Mesenteric fat pad (tissue), 1 donor: ENCODE results near the gene KRT14. TPM values are rescaled to one million over a fixed set of nuclear protein-coding genes. Genes with fewer than 3 reads are reported as not detected.
"Not testable (repeated sequence)": the region's sequence is repeated elsewhere in the genome, so short reads cannot be mapped to it uniquely, and the experiment has no call there.

Experiments
- DNase-seq: peaks from one replicate; pipeline ENCODE4 v3.0.0-alpha.2; 2020; ENCODE audit warnings: low spot score
- long read RNA-seq: library from polyadenylated mRNA; unstranded; transcript quantifications from one replicate; pipeline ENCODE4 v2.0.0, GENCODE V29; 2020
- total RNA-seq: library from RNA; stranded (reverse); fragmentation: NEBNext Ultra II Directional; extraction: Animal tissue kit (Norgen Biotek cat#: 25700); gene quantifications from one replicate; pipeline ENCODE4 v1.2.1, GENCODE V29; 2021
- donor health status: DM: yes; HTN: yes; CAD: no.

KRT14 gene
- total RNA-seq, result 1.00 TPM
- long read RNA-seq, partial matches to known transcripts, result 0 of 1 reads
- long read RNA-seq, other reads (novel, unspliced or antisense), result 0 of 1 reads

DNA sequence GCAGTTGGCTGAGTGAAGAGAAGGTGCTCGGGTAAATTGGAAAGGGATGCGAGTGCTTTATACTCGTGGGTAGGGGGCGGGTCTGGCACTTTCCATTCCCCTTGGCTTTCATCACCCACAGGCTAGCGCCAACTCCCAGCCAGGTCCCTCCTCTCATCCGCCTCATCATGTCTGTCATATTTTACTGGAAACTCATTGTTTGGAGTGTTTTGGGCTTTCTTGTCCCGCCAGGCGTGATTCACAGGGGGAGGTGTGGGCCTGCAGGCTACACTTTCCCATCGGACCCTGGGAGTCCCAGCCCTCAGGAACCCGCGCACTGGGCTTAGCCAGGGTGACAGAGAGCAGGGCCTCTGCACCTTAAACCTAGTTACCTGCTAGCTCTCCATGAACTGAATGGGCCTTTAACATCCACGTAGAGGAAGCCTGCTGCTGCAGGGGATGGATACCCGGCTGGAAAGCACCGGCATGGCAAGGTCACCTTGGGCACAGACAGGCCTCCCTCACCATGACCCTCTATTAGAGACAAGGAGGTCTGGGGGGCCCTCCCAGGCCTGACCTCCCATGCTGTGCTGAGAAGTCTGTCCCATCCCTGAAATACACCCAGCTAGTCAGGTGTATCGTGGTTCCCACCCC lies at the start of gene KRT14:
KRT14 (minus strand) TSS at position 33 of the 633 bp plus-strand sequence. CDS start 61 bp downstream, outside the sequence.
- DNase-seq, result no peak

DNA sequence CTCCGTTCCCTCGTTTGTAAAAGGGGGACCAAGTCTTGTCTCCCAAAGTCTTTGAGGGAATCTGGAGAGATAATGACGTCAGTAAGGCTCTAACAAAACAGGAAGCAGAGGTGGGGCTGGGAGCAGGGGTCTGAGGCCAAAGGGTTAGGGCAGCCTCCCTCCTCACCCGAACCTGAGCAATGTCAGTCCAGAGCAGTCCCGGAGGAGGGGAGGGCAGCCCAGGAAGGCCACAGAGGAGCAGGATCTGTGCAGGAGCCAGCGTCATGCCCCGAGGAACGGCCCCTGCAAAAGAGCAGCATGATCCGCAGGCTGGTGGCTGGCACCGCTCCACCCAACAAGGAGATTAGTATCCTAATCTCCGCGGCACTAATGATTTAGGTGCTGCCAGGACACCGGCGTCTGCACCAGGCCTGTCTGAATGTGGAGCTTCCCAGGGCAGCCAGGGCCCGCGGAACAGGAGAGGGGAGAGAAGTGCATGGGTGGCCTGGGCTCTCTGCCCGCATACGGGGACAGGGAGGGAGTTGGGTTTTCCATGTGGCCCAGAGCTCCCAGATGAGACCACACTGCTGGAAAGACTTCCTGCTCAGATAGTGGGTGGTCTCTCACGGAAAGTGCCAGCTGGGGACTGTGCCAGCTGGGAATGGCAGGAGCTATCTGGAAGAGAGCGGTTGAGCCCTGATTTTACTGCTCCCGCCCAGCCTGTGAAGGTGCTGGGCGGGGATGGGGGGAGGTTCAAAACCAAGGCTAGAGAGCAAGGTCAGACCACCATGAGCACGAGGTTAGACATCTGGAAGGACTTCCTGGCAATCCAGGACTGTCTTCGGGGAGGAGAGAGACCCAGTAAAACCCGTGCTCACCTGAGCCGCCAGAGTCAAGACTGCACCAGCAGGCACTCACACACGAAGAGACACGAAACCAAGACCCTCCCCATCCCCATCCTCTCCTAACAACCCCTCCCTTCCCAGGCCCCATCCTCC lies 48.7 kb upstream of the KRT14 start:
- no peak for DNase-seq

DNA sequence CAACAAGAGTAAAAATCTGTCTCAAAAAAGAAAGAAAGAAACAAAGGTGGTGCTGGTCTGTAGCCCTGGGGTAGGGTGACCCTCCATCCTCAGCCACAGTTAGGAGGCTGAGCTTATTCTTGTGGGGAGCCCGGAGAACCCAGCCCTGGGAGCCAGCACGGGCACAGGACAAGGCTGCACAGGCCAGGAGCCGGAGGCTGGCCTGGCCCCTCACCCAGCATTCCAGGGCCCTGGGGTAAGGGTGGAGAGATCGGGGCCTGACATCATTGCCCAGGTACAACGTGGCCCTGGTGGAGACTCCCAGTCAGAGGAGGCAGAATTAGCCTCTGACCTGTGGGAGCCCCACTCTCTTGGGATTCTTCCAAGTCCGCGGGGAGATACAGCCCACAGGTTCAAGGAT lies 47.9 kb upstream of the KRT14 start:
- no peak for DNase-seq

DNA sequence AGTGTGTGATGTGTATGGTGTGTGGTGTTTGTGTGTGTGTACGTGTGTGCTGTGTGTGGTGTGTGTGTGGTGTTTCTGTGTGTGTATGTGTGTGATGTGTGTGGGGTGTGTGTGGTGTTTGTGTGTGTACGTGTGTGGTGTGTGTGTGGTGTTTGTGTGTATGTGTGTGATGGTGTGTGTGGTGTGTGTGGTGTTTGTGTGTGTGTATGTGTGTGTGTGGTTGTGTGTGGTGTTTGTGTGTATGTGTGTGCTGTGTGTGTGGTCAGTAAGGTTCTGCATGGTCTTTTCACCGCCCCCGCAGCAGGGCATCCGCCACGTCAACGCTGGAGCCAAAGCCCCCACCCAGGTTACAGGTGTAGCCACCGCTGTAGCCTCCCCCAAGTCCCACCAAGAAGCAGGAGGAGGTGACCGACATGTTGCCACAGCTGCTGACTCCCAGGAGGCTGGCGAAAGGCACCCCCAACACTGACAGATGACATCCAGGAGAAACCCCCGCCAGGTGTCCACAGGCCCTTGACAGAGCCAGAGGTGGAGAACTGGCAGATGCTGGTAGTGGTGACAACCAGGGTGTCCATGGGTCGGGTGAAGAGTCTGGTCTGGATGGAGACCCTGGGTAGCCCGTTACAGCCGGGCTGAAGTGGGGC lies 47.0 kb upstream of the KRT14 start:
- no peak for DNase-seq

DNA sequence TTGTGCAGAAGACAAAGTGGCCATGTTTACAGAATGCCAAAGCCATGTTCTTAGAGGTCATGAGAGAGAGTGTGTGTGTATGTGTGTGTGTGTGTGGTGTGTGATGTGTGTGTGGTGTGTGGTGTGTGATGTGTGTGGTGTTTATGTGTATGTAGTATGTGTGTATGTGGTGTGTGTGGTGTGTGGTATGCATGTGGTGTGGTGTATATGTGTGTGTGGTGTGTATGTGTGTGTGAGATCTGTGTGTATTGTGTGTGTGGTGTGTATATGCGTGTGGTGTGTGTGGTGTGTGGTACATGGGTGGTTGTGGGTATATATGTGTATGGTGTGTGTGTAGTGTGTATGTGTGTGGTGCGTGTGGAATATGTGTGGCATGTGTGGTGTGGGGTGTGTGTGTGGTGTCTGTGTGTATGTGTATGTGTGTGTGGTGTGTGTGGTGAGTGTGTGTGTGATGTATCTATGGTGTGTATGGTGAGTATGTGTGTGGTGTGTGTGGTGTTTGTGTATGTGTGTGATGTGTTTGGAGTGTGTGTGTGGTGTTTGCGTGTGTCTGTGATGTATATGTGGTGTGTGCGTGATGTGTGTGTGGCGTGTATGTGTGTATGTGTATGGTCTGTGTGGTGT lies 45.9 kb upstream of the KRT14 start:
- no peak for DNase-seq

DNA sequence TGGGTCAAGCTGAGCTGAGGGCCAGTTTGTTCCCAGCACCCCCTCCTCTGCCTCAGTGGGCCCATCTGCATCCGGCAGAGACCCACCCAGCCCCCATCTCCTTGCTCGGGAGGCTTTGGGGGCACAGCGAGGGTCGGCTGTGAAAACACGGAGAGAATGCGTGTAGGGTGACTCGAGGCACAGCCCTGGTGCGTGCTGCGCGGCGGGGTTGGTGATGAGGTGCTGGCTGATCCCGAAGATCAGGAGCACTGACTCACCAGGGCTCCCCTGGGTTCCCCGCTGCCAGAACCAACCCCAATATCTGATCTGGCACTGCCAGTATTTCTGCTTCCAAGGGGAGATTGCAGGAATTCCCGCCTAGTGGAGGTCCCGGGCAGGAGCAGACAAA lies 45.2 kb upstream of the KRT14 start:
- no peak for DNase-seq

DNA sequence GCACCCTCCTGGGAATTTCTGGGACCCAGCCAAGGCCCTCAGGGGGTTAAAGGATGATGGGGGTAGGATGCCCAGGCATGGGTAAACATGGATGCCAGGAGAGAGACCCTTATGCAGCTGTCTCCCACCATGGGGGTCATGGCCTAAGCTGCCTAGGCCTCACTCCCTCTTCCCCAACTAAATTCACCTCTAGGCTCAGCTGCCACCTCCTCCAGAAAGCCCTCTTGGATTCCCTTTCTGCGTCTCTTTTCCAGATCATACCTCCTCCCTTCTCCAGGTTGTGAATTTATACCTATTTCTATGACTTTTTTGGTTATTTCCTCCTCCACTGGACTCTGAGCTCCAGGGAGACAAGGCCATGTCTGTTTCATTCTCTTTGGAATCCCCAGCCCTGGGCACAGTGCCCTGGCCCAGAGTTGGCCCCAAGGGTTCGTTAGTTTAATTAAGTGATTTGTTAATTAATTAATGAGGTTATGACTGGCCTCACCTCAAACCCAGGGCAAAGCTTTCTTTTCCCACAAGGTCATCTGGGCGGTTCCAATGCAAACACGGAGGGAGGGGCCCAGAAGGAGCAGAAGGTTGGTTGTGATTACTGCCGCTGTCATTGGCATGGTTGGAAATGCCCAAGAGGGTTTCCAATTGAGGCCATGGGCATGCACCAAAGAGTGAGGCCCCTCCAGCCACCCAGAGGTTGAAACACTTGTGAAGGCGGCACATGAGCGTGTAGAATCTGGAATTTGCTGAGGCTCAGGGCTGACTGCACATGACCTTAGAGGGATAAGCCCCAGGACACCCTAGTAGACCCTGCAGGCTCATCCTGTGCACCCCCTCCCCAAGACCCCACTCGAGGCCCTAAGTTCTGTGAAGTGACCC lies 44.6 kb upstream of the KRT14 start:
- DNase-seq, result no peak

DNA sequence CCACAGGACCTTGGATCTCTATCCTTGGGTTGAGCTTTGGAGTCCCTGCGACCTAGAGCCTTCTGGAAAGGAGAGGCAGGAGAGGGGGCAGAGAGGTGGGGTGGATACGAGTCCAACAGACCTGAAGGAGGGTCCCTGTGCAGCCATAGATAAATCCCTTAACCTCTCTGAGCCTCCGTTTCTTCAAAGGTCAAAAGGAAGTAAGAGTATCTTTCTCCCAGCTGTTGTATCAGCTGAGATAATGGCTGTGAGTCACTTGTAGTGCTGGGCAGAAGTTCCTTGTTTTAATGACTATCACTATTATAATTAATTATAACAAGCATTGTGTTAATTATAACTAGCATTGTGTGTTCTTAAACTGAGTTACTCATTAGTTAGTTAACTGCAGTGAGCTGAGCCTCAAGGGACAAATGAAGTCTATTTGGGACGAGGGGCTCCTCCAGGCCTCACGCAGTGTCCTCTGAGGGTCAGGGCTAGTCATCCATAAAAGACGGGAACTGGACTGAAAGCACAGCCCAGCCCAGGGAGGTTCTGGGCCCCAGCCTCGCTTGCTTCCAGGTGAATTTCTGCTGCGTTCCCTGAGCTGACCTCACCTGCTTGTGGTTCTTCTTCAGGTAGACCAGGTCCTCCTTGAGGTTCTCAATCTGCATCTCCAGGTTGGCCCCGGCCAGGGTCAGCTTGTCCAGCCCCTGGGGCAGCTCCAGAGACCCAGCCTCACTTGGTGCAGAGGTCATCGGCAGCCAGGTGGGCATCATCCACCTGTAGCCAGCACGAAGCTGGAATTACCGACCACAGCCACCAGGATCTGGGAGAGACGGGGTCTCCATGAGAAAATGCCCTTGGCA lies 43.4 kb upstream of the KRT14 start:
- no peak for DNase-seq

DNA sequence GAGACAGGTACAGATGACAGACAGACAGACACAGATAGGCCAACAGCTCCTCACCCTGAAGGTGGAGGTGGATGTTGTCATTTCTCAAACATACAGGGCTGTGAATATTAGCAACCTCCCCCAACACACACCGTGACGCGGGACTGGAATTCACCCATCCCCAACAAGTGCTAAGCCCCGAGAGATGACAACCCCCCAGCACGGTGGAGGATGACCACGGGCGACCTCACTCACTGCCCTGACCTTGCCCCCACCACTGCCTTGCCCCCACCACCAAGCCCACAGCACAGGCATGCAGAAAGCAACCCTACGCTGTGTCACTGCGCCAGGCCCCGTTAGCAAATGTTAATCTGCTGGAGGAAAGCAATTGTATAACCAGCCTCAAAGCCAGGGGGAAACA lies 42.6 kb upstream of the KRT14 start:
- no peak for DNase-seq

DNA sequence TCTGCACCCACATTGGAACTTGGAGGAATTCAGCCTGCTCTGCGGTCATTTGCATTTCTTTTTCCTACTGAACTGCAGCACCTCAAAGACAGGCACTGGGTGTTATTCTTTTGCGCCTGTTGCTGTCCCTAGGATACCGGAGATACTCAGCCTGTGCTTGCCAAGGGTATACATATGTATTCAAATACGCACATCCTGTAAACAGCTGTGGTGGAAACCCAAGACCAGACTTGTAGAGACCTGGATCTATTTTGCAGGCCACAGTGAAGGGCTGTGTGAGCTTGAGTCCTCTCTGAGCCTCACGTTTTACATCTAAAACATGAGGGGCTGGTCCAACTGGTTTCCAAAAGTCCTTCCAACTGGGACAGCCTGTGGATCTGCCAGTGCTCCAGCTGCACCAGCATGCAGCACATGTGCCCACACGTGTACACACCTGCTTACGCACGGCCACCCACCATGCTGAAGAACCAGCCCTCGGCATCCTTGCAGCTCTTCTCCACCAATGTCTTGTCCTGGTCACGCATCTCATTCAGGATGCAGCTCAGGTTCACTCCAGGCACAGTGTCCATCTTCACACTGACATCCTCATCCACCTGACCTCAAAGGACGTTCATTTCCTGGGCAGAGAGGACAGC lies 42.0 kb upstream of the KRT14 start:
- DNase-seq, result not testable (repeated sequence)

DNA sequence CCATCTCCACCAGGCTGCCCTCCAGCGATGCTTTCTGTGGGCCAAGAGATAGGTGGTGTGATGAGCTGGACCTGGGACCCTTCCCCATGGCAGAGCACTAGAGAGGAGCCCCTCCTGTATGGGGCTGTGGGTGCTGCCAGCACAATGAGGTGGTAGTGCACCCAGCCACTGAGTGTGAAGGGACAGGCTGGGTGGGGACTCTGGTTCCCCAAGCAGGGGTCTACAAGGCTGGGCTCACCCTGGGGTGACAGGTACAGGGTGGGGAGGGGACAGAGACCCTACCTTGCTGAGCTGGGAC lies 41.3 kb upstream of the KRT14 start:
- DNase-seq, result not testable (repeated sequence)

DNA sequence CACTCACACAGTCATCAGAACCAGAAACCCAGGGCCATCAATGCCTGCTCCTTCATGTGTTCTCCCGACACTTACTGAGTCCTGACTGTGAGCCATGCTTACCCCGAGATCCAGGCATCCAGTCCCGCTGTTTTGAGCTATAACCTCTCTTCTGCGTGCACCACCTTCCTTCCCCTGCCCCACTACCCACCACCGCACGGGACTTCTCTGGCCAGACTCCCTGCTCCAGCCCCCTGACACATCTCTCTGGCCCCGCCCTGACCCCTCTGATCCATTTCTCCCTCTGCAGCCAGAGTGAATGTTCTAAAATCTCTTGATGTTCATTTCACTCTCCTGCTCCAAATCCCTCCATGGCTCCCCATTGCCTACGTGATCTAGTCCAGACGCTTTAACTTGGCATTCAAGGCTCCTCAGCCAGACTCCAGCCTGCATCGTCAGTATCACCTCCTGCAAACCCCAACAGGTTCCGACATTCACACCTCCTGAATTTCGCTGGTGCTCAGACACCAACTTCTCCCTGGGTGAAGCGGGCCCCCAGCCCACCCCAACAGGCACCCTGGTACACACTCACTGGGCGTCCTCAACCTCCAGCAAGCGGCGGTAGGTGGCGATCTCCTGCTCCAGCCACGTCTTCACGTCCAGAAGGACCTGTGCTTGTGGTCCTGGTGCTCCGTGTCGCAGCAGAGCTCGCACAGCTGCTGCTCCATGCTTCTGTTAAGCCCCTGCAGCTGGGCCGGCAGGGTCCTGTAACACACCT lies 40.8 kb upstream of the KRT14 start:
- no peak for DNase-seq

DNA sequence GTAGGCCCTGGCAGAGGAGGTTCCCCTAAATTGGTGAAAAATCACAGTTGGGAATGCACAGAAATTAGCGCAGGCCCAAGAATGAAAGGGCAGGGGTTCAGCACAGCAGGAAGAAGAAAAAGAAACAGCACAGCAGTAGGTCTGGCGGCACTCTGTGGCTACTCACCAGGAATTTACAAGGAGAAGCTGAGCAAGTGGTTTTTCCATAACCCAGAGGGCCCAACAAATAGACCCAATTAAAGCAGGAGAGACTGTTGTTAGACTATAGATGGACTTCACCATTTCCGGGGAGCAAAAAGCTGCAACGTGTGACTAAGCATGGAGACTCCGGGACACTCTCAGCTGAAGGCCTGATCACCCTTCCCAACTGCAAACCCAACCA lies 40.2 kb upstream of the KRT14 start:
- not testable (repeated sequence) for DNase-seq

DNA sequence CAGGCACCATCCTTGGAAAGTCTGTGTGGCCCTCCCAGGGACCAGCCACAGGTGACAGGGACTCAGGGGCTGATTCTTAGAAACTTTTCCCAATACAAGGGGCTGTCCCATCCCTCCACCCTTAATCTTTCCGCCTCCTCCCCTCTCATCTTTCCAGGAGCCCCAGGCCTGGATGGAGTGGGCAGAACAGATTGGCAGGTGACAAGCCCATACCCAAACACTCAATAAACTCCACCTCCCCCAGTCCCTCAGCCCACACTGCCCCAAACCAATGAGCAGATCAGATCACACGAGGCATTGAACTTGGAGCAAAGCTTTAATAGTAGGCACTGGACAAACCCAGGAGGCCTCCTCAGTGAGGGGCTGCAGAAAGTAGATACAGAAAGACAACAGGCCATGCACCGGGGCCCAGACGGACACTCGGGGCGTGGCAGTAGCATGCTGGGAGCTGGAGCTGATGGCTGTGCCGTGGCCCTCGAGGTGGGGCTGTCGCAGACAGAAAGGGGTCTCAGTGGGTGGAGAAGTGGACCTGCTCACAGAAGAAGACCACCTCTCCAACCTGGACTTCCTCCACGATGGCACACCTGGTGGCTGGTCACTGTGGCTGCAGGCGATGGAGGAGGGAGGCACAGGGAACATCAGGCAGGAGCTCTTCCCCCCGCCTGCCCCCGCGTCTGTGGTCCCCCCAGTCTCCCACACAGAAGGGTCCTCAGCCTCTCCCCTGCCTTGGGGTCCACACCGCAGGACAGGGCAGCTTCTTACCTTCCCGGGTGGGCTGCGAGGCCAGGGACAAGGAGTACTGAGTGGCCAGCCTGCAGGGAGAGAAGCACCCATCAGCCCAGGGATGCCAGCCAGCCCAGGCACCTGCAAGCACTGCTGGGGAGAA lies 39.6 kb upstream of the KRT14 start:
- DNase-seq, result not testable (repeated sequence)

DNA sequence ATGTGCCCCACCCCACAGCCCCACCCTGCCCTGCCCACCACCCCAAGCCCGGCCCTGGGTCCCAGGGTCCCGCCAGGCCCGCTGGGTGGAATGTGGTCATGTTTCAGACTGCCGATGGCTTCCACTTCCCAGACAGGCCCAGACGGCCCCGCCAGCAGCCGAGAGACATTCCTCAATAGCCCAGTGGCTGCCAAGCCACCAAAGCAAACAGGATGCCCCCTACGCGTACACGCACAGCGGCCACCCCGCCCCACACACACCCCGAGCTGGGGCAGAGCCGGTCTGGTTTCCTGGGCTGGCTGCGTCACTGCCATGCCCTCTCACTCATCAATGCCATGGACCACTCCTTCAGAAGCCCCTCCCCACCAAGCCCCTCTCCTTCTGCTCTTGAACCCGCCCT lies 38.9 kb upstream of the KRT14 start:
- no peak for DNase-seq

DNA sequence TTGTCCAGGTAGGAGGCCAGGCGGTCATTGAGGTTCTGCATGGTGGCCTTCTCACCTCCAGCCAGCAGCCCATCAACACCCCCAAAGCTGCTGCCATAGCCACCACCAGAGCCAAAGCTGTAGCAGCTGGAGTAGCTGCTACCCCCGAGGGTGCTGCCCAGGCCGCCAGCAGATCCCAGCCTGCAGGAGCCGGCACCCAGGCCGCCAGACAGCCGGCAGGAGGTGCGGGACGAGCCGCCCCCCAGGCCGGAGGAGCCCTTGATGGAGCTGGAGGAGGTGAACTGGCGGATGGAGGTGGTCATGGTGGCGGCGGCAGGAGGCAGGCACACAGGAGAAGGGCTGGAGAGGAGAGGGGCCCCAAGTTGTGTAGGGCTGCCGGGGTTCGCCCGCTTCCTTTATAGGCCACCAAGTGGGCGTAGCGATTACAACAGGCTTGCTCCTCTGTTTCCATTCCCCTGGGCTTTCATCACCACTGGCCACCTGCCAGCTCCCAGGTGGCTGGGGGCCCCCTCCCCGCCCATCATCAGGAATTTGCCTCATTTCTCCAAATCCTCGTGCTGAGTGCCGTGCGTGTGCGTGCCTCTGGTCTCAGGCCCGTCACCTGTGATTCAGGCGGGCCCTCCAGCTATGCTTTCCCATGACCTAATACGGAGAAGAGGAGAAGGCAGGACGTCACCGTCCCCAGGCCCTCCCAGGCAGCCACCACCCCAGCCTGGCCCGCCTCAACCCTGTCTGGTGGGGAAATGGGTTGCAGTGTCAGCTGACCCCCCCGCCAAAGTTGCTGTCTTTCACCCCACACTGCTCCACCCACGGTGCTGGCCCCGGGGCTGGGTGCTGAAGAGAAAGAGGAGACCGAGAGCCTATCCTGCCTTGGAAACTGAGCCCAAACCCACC lies 37.8 kb upstream of the KRT14 start, which contains the start of gene KRT17:
KRT17 (minus strand) TSS at position 368 of the 894 bp plus-strand sequence; CDS start at position 302, 66 bp downstream.
- no peak for DNase-seq
